ENCODE data around the gene IFT122. TPM values are rescaled to one million over a fixed set of nuclear protein-coding genes. Genes with fewer than 3 reads are reported as not detected.

The IFT122 gene
- total and polyA plus RNA-seq, 2 donors (not counting 3 experiments of a cell fraction or from before 2014, with no cell fraction given), result 38.4 to 41.7 TPM

GRCh38 chr3:129556890-129557547 lies 117.0 kb downstream of the IFT122 start:
- POLR2A ChIA-PET, result no interaction called here

More at GRCh38 chr3:129556890-129557547, 117.0 kb downstream of the IFT122 start:
- no peaks in the 10 kb centered on the region for H3K79me2 ChIP-seq (ENCODE audit: control insufficient read depth, insufficient read depth, low read length)
- H3K36me3 ChIP-seq (ENCODE audit: control insufficient read depth in 2 of 2, extremely low read depth in 1 of 2, insufficient read depth in 2 of 2, low read length in 2 of 2), result peaks cover 14 to 43% of the 10 kb centered on the region in 2 experiments
- H3K9me1 ChIP-seq (replicated peaks; ENCODE audit: control insufficient read depth, extremely low read depth, insufficient read depth, low read length), result no peaks in the 10 kb centered on the region
- no peak for FAIRE-seq
- H3K27me3 ChIP-seq (ENCODE audit: control insufficient read depth in 2 of 2, insufficient read depth in 2 of 2, low read length in 2 of 2), result no peaks in the 10 kb centered on the region
- CTCF ChIA-PET, result interaction anchor here (6.4 kb wide), 1 partner anchor 65 kb away, joined by 80 read pairs; no protein-coding TSS in a partner anchor
- intact Hi-C loops (cut with micrococcal nuclease), result no loop called here
- no peak for TF ChIP-seq POLR2AphosphoS5 (IDR thresholded peaks at IDR 0.05; ENCODE audit: insufficient read depth, low read depth, low read length)
- TF ChIP-seq EZH2 (IDR thresholded peaks at IDR 0.05; ENCODE audit: borderline replicate concordance, low read depth, low read length, severe bottlenecking), result no peak
- TF ChIP-seq CTCF (IDR thresholded peaks at IDR 0.05; ENCODE audit: extremely low read depth in 1 of 2, insufficient read depth in 1 of 2, low read depth in 1 of 2, low read length in 2 of 2), result no peak
- no peak for TF ChIP-seq JUN (IDR thresholded peaks at IDR 0.05; ENCODE audit: borderline replicate concordance, insufficient read depth, insufficient read length, low read depth)
- no peak for TF ChIP-seq MAX (IDR thresholded peaks at IDR 0.05; ENCODE audit: insufficient read depth, insufficient read length)
- TF ChIP-seq FOS (IDR thresholded peaks at IDR 0.05; ENCODE audit: borderline replicate concordance, insufficient read depth, low read length), result no peak
- no peak for TF ChIP-seq GATA2 (IDR thresholded peaks at IDR 0.05; ENCODE audit: insufficient read depth, insufficient read length, low read depth, low read length)
- no peak for TF ChIP-seq POLR2A (IDR thresholded peaks at IDR 0.05; ENCODE audit: low read depth, low read length)
- TF ChIP-seq MYC (IDR thresholded peaks at IDR 0.05; ENCODE audit: low read depth, low read length), result no peak
- no peak for DNase-seq (ENCODE audit: low read depth, low spot score)
- H4K20me1 ChIP-seq (replicated peaks; ENCODE audit: control insufficient read depth, extremely low read depth, insufficient read depth, low read length), result no peaks in the 10 kb centered on the region
- no peak overlapping the region for H3K4me2 ChIP-seq (ENCODE audit: insufficient read depth, low read length)
- no peak overlapping the region for H3K4me3 ChIP-seq (replicated peaks in 1 of 3; ENCODE audit: insufficient read depth in 1 of 3, low read depth in 1 of 3, low read length in 3 of 3)
- H3K27ac ChIP-seq (ENCODE audit: insufficient read depth, low read depth, low read length), result no peak overlapping the region
- no peak overlapping the region for H3K9ac ChIP-seq (replicated peaks; ENCODE audit: extremely low read depth, insufficient read depth, low read length)
- H3K4me1 ChIP-seq (ENCODE audit: control insufficient read depth, extremely low read depth, insufficient read depth, low read length), result peaks cover 37% of the 10 kb centered on the region
- BruUV-seq (replicated peaks), result no TSS peak
- dilution Hi-C loops (cut with MboI; ENCODE audit: extremely low pct_ligation_motif_present, low sequenced_read_pairs), result no loop called here
- no peak overlapping the region for H2AFZ ChIP-seq (ENCODE audit: low read depth, low read length)
- H3K9me3 ChIP-seq (replicated peaks; ENCODE audit: control insufficient read depth, insufficient read depth, low read length), result no peaks in the 10 kb centered on the region

Measured in endothelial cell of umbilical vein (primary cell).